LNCaP clone FGC (cell line): ENCODE measurements around the gene PLPPR1.

Experiments
- DNase-seq: peaks from one replicate; pipeline ENCODE4 v3.0.0-alpha.2; 2011; ENCODE audit warnings: low read depth
- H3K4me3 ChIP-seq: 2 replicates; pipeline ENCODE4 v1.5.1; 2011; ENCODE audit warnings: mild to moderate bottlenecking, low read depth, low read length, control low read depth
- CTCF ChIP-seq: IDR thresholded peaks from 2 replicates; pipeline ENCODE4 v1.5.1; 2012; ENCODE audit warnings: mild to moderate bottlenecking; ENCODE audit not compliant: control insufficient read depth, insufficient read depth; ENCODE audit errors: extremely low read depth

Gene PLPPR1

GRCh38 chr9:101028346-101029314, at the start of gene PLPPR1:
PLPPR1 (plus strand) TSS chr9:101028727.
- 0 out of 2 replicates have a peak, but pooled peaks have one; percentile 2 for TF ChIP-seq CTCF
- DNase-seq: peak; percentile 15
- H3K4me3 ChIP-seq: peak within 1 kb of the TSS; percentile 51

- no peak for DNase-seq
- no peak overlapping the region for H3K4me3 ChIP-seq
- no peak for TF ChIP-seq CTCF
Observed at GRCh38 chr9:100989731-100990130, 38.8 kb upstream of the PLPPR1 start.

- no peak for DNase-seq
- no peak overlapping the region for H3K4me3 ChIP-seq
- no peak for TF ChIP-seq CTCF
Observed at GRCh38 chr9:100990605-100991381, 37.7 kb upstream of the PLPPR1 start.

GRCh38 chr9:100992632-100993031, 35.9 kb upstream of the PLPPR1 start:
- H3K4me3 ChIP-seq: no peak overlapping the region
- no peak for DNase-seq
- TF ChIP-seq CTCF: no peak

- H3K4me3 ChIP-seq: no peak overlapping the region
- no peak for TF ChIP-seq CTCF
- no peak for DNase-seq
Observed at GRCh38 chr9:100999906-101000544, 28.5 kb upstream of the PLPPR1 start.

DNA sequence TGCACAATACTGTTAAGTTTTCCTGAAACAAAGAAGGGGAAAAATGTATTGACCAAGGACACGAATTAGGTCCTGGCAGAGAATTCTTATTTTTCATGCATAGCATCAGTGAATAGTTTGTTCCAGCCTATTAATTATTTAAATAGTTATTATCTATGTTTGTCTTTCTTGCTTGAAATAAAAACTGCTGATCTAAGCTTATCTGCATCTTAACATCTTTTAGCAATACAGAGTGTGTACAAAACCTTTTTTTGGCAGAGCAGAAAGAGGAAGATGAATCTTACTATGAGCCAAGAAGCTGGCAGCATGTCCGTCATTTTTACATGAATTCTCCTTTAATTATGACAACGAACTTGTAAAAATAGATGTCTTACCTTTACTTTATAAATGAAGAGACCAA, 23.3 kb upstream of the PLPPR1 start:
- no peak for TF ChIP-seq CTCF
- no peak overlapping the region for H3K4me3 ChIP-seq
- DNase-seq: no peak
